WTC11 (cell line): ENCODE measurements around the gene NRXN3.

Source experiments
- CTCF ChIP-seq: fragments of 200-600 bp; IDR thresholded peaks from 2 replicates; pipeline ENCODE4 v1.8.0; 2022; ENCODE audit warnings: antibody characterized with exemption
- E2F5 ChIP-seq: sonication (generic); formaldehyde crosslinking; IDR thresholded peaks from 2 replicates; pipeline ENCODE4 v1.8.1; 2022; ENCODE audit warnings: mild to moderate bottlenecking, moderate library complexity, missing genetic modification reagents
- MAX ChIP-seq: sonication (generic); formaldehyde crosslinking; IDR thresholded peaks from 2 replicates; pipeline ENCODE4 v1.8.0; 2022; ENCODE audit warnings: mild to moderate bottlenecking, missing genetic modification reagents
- USF2 ChIP-seq: sonication (generic); formaldehyde crosslinking; IDR thresholded peaks from 2 replicates; pipeline ENCODE4 v1.8.1; 2023; ENCODE audit warnings: mild to moderate bottlenecking, missing genetic modification reagents, moderate library complexity
- ZBTB21 ChIP-seq: sonication (generic); formaldehyde crosslinking; IDR thresholded peaks from 2 replicates; pipeline ENCODE4 v1.8.1; 2023; ENCODE audit warnings: mild to moderate bottlenecking, missing genetic modification reagents, borderline replicate concordance

- TF ChIP-seq USF2 (no peak), MAX (no peak), CTCF (no peak), ZBTB21 (no peak), E2F5 (CRISPR knock-in tag) (no peak)
These were observed 1671.3 kb downstream of the NRXN3 start for GRCh38 chr14:79841433-79841832.
